HepG2 (cell line): ENCODE data around the gene FANCG.

Experiments used
- CENPX ChIP-seq: sonication (generic); formaldehyde crosslinking; IDR thresholded peaks from 2 replicates; pipeline ENCODE4 v1.9.0; 2021; ENCODE audit warnings: mild to moderate bottlenecking, missing genetic modification reagents, moderate library complexity
- ESRRA ChIP-seq: sonication (generic); formaldehyde crosslinking; IDR thresholded peaks from 2 replicates; pipeline ENCODE4 v1.5.1; 2020; ENCODE audit warnings: mild to moderate bottlenecking, low read depth, missing genetic modification reagents
- FOXA1 ChIP-seq, 2 experiments: fragments of 450-650 bp in 1 of 2; sonication (generic) in 1 of 2; formaldehyde crosslinking in 1 of 2; IDR thresholded peaks; 2 replicates each; pipeline versions ENCODE4 v1.4.0 to v1.6.1; 2016 to 2020; ENCODE audit warnings: missing genetic modification reagents in 1 of 2
- NFYB ChIP-seq: sonication (generic); formaldehyde crosslinking; IDR thresholded peaks from 2 replicates; pipeline ENCODE4 v1.4.0; 2020; ENCODE audit warnings: missing genetic modification reagents
- TOE1 ChIP-seq: sonication (generic); formaldehyde crosslinking; IDR thresholded peaks from 2 replicates; pipeline ENCODE4 v1.4.0; 2020; ENCODE audit warnings: mild to moderate bottlenecking, missing genetic modification reagents
- ZNF10 ChIP-seq: sonication (generic); formaldehyde crosslinking; IDR thresholded peaks from 2 replicates; pipeline ENCODE4 v1.4.0; 2020; ENCODE audit warnings: mild to moderate bottlenecking, low read depth, missing genetic modification reagents, borderline replicate concordance
- TF ChIP-seq, protein P1 (sequence below): sonication (generic); formaldehyde crosslinking; IDR thresholded peaks from 2 replicates; pipeline ENCODE4 v1.4.0; 2020; ENCODE audit warnings: missing genetic modification reagents, borderline replicate concordance
- TF ChIP-seq, protein P2 (sequence below): conservative IDR thresholded peaks from 2 replicates; pipeline ENCODE4 v1.6.1; 2018; ENCODE audit warnings: missing genetic modification reagents

DNA sequence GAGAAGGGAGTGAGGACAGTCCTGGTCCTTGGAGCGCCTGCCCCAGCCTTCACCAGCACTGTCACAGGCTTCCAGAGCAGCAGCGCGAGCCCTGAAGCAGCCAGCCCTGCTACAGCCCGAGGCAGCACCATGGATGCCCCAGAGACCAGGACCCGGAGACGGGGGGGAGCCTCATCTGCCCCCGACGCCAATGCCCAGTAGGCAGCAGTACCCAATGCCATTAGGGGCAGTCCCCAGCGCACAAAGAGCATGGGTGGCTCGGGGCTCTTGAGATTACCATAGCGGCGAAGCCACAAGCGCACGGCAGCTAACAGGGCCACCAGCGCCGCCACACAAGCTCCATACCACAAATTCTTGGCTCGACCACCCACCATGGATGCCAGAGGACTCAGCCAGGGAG lies 11.8 kb upstream of the FANCG start:
- TF ChIP-seq FOXA1 (IDR thresholded peaks at IDR 0.05) = no peak
- TF ChIP-seq FOXA1 (CRISPR knock-in tag; IDR thresholded peaks at IDR 0.05) = no peak
- no peak for TF ChIP-seq NFYB
- TF ChIP-seq ESRRA = no peak
- TF ChIP-seq, protein P1, sequence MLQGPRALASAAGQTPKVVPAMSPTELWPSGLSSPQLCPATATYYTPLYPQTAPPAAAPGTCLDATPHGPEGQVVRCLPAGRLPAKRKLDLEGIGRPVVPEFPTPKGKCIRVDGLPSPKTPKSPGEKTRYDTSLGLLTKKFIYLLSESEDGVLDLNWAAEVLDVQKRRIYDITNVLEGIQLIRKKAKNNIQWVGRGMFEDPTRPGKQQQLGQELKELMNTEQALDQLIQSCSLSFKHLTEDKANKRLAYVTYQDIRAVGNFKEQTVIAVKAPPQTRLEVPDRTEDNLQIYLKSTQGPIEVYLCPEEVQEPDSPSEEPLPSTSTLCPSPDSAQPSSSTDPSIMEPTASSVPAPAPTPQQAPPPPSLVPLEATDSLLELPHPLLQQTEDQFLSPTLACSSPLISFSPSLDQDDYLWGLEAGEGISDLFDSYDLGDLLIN (CRISPR knock-in tag) = no peak
- TF ChIP-seq CENPX (CRISPR knock-in tag) = no peak
- no peak for TF ChIP-seq ZNF10 (CRISPR knock-in tag)
- TF ChIP-seq, protein P2, sequence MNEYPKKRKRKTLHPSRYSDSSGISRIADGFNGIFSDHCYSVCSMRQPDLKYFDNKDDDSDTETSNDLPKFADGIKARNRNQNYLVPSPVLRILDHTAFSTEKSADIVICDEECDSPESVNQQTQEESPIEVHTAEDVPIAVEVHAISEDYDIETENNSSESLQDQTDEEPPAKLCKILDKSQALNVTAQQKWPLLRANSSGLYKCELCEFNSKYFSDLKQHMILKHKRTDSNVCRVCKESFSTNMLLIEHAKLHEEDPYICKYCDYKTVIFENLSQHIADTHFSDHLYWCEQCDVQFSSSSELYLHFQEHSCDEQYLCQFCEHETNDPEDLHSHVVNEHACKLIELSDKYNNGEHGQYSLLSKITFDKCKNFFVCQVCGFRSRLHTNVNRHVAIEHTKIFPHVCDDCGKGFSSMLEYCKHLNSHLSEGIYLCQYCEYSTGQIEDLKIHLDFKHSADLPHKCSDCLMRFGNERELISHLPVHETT (CRISPR knock-in tag) = no peak
- no peak for TF ChIP-seq TOE1
